Epithelial cell of proximal tubule (primary cell): ENCODE measurements around the gene SLC6A8. TPM values are rescaled to one million over a fixed set of nuclear protein-coding genes. Genes with fewer than 3 reads are reported as not detected.
"Not testable (repeated sequence)": the region's sequence is repeated elsewhere in the genome, so short reads cannot be mapped to it uniquely, and the experiment has no call there.

Experiments used
- DNase-seq: peaks from one replicate; pipeline ENCODE4 v3.0.0-alpha.2; 2011; ENCODE audit warnings: low read depth
- H3K4me3 ChIP-seq: 2 replicates; pipeline ENCODE4 v1.5.1; 2011; ENCODE audit warnings: low read depth, mild to moderate bottlenecking, low read length
- CTCF ChIP-seq: conservative IDR thresholded peaks from 2 replicates; pipeline ENCODE4 v1.5.1; 2012; ENCODE audit warnings: low read depth, mild to moderate bottlenecking, low read length
- total RNA-seq: library from RNA; depleted of rRNA; stranded (reverse); fragments of >200 nt; gene quantifications from 2 replicates; pipeline ENCODE4 v1.2.3, GENCODE V29; 2015

The SLC6A8 gene
- total RNA-seq, 1 donor from 2014 or later: 30.5 TPM

DNA sequence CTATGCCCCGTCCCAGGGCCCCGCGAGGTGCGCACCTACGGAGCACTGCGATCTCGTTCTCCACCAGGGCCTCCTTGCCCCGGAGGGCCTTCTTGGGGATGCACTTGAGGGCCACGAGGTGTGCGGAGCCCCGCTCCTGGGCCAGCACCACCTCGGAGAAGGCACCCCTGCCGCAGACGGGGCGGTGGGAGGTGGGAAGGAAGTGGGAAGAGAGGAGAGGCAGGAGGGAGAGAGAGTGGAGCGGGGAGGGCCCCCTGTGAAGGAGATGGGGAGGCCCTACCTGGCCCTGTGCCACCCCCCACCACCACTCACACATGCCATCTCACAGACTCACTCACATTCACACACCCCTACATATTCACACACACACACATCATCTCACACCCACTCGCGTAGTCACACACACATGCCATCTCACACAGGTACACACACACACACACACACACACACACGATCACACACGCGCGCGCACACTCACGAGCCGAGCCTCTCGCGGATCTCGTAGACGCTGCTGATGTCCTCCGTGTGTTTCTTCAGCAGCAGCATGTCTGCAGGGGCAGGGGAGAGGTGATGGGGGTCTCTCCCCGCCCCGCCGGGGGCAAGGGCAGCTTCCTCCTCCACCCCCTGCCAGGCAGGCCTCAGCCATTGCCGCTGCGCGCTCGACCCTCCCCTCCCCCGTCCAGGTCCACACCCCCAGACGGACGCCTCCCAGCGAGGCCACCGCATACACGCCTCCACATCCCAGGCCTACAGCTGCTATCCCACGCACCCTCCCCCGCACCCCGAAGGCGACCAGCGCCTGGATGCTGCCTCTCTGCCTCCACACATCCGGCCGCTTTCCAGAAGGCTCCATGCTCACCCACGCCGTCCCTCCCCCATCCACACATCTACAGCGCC is 14.9 kb upstream of the SLC6A8 start:
- no peak for TF ChIP-seq CTCF
- H3K4me3 ChIP-seq: no peak overlapping the region
- DNase-seq: no peak

DNA sequence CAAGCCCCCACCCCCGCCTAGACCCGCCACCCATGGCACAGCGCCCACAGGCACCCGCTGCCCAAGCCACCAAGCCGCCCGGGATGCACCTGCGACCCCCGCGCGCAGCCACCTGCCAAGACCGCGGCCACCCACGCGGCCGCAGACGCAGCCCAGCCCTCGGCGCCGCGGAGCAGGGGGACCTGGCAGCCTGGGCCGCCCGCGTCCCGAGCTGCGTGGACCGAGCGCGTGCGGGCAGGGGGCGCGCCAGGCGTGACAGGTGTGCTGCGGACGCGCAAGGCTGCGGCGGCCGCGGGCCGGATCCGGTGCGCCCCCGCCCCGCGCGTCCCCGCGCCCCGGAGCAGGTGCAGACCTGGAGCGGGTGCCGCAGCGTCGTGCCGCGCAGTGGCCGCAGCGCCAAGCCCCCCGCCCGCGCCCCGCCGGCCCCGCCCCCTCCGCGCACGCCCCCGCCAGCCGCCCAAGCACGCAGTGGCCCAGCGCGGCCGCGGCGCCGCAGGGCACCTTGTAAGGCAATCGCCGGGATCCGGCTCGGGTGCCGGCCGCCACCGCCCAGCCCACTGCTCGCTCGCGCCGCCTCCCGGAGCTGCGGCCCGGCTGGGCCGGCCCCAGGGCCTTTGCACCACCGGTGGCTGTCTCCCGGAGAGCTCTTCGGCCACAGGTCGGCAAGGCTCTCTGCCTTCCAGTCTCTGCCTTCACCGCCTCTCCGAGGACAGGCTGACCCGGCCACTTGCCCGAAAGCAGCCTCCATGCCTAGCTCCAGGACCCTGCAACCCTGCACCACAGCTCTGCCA is 14.1 kb upstream of the SLC6A8 start, which contains the start of gene PNCK:
Gene PNCK (minus strand): TSS at position 386 of the 791 bp plus-strand sequence. CDS start 737 bp downstream, outside the sequence.
- H3K4me3 ChIP-seq: no peak within 1 kb of the TSS
- DNase-seq: no peak
- no peak for TF ChIP-seq CTCF

DNA sequence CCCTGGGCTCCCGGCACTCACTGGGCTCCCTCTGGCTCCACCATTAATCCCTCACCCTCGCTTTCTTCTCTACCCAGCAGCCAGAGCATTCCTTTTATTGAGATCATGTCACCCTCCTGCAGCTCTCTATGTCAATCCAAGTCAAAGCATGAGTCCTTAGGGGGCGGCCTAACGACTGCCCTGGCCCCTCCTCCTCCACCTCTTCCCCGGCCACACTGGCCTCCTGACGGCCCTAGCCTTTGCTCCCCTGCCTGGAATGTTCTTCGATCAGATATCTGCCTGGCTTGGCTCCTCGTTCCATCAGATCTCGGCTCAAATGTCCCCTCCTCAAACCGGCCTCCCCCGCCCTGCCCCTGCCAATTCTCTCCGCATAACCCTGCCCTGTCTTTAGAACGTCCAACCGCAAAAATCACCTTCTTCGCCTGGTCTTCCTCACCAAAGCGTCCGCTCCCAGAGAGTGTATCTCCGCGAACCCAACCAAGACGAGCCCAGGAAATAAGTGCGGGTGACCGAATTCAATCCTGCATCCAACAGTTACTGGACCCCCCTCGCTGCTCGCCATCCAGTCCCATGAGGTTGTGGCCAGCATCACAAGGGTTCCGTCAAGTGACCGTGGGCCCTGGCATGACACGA is 13.4 kb upstream of the SLC6A8 start:
- H3K4me3 ChIP-seq: no peak overlapping the region
- no peak for DNase-seq
- no peak for TF ChIP-seq CTCF

DNA sequence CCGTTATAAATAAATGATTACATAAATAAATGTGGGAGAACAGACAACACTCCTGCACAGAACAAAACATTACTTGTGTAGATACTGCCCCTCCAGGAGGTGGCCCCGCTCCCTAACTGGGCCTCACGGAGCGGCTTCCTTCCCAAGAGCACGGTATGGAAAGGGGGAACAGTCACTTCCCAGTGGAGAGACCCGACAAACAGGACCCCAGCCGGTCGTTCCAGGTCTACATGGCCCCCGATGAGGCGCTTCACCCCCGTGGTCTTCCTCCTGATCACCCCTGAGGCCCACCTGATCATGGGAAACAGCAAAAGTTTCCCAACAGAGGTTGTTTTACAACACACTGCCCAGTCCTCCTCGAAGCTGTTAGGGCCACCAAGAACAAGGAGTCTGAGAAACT is 6.6 kb upstream of the SLC6A8 start:
- no peak for TF ChIP-seq CTCF
- H3K4me3 ChIP-seq: no peak overlapping the region
- no peak for DNase-seq

DNA sequence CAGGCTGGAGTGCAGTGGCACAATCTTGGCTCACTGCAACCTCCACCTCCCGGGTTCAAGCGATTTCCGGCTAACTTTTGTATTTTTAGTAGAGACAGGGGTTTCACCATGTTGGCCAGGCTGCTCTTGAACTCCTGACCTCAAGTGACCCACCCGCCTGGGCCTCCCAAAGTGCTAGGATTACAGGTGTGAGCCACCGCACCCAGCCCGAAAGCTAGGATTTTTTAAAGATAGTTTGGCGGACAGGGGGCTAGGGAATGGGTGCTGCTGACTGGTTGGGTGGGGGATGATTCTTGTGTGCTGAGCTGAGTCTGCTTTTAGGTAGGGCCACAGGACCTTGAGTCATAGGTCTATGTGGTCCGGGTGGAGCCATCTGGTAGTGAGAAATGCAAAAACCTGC is 4.2 kb upstream of the SLC6A8 start:
- not testable (repeated sequence) for H3K4me3 ChIP-seq, DNase-seq

GRCh38 chrX:153684467-153685155 is 3.1 kb upstream of the SLC6A8 start:
- no peak for TF ChIP-seq CTCF
- no peak for DNase-seq
- H3K4me3 ChIP-seq: no peak overlapping the region

DNA sequence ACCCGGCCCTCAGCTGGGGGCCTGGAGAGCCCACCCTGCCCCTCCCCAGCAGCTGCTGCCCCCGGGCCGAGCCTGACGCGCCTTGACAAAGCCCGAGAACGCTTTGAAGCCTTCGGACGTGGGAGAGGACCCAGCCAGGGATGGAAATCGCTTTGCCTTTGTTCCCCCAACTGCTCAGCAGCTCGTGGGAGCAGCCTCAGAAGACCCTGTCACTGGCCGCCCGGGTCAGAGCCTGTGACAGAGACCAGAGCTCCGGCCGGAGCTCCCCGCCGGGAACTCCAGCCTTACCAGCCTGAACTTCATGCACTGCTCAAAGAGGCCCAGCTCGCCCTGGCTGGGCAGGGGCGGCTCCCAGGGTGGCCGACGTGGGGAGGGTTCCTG is 2.6 kb upstream of the SLC6A8 start:
- no peak for DNase-seq
- H3K4me3 ChIP-seq: no peak overlapping the region
- no peak for TF ChIP-seq CTCF
